Astrocyte of the cerebellum (primary cell): ENCODE results near the gene OSBPL1A.
"Not testable (repeated sequence)": the region's sequence is repeated elsewhere in the genome, so short reads cannot be mapped to it uniquely, and the experiment has no call there.

ENCODE experiments used
- DNase-seq: peaks from one replicate; pipeline ENCODE4 v3.0.0-alpha.2; 2011; ENCODE audit warnings: low read depth
- H3K4me3 ChIP-seq: 2 replicates; pipeline ENCODE4 v1.5.1; 2011; ENCODE audit warnings: mild to moderate bottlenecking, low read depth, low read length, moderate library complexity
- CTCF ChIP-seq: IDR thresholded peaks from 2 replicates; pipeline ENCODE4 v1.5.1; 2012; ENCODE audit warnings: low read length, low read depth, moderate library complexity, mild to moderate bottlenecking; ENCODE audit errors: missing control alignments
- in situ Hi-C: cut with HindIII; loops from 2 replicates; pipeline ENCODE4 v1.10.0; 2017; ENCODE audit warnings: low sequenced_read_pairs

OSBPL1A gene

GRCh38 chr18:24364177-24364576 lies 33.4 kb downstream of the OSBPL1A start:
- TF ChIP-seq CTCF: no peak
- in situ Hi-C loops: no loop called here
- no peak overlapping the region for H3K4me3 ChIP-seq
- no peak for DNase-seq

DNA sequence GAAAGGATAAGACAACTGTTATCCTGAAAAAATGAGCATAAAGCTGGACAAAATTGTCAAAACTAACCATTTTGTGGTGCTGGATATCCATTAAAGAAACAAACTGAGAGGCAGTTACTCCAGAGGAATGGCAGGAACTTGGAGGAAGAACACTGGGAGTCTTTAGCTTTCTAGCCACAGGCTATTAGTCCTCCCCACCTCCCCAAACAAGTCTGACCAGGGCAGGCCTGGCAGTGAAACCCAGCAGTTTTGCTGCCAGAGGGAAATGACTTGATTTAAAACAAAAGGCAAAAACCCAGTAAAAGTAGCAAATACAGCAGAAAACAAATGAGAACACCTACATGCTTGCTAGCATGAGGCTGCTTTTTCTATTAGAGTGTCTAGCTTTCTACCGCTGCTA lies 34.9 kb downstream of the OSBPL1A start:
- in situ Hi-C loops: no loop called here
- DNase-seq: no peak
- H3K4me3 ChIP-seq: no peak overlapping the region
- TF ChIP-seq CTCF: no peak

DNA sequence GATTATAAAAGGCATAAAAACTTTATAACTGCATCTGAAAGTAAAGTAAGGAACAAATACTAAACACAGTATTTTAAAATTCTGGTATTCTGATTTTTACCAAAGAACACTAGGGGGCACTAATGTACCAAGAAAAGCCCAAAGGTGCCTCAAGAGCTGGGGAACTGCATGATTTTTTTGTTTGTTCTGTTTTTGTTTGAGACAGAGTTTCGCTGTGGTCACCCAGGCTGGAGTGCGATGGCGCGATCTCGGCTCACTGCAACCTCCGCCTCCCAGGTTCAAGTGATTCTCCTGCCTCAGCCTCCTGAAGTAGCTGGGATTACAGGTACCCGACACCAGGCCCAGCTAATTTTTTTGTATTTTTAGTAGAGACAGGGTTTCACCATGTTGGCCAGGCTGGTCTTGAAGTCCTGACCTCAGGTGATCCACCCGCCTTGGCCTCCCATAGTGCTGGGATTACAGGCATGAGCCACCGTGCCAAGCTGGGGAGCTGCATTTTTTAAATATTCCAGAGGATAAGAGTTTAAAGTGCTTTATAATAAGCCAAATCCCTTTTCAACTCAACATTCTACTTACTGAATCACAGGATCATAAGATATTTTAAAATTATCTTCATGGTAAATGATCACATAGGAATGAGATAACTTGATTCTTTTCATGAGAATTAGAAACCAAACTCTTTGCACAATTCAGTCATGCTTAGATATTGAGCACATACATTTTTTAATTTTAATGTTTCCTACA lies 37.7 kb downstream of the OSBPL1A start:
- H3K4me3 ChIP-seq, in situ Hi-C loops: not testable (repeated sequence)
- DNase-seq: peak; percentile 54
- TF ChIP-seq CTCF: peak; percentile 51

- no peak for TF ChIP-seq CTCF
- no peak for DNase-seq
- H3K4me3 ChIP-seq: no peak overlapping the region
- in situ Hi-C loops: no loop called here
These were observed 43.3 kb downstream of the OSBPL1A start for GRCh38 chr18:24354278-24354677.

- DNase-seq: no peak
- in situ Hi-C loops: no loop called here
- H3K4me3 ChIP-seq: no peak overlapping the region
- TF ChIP-seq CTCF: no peak
These were observed 51.4 kb downstream of the OSBPL1A start for GRCh38 chr18:24346254-24346653.

DNA sequence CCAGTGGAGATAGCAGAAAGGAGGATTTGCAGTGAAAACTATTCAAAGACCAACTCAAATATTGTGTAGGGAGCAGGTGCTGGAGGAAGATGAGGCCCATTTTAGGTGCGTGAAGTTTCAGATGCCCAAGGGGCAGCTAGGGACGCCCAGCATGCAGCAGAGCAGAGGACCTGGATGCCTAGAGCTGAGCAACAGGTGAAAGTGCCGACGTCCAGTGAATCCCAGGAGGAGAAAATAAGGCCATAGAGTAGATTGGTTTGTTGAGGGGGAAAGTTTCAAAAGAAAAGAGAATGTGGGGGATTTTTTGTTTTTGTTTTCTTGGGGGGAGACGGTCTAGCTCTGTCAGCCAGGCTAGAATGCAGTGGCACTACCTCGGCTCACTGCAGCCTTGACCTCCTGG lies 53.1 kb downstream of the OSBPL1A start:
- DNase-seq: no peak
- in situ Hi-C loops: no loop called here
- H3K4me3 ChIP-seq: no peak overlapping the region
- TF ChIP-seq CTCF: no peak
